PC-3 (cell line): ENCODE measurements around the gene MRRF. TPM values are rescaled to one million over a fixed set of nuclear protein-coding genes. Genes with fewer than 3 reads are reported as not detected.

Experiments used
- ATAC-seq: fragments of 200-7000 bp; cut with Tn5 transposase; 2 replicates; pipeline ENCODE4 v1.9.1; 2020; ENCODE audit warnings: mild to moderate bottlenecking, moderate library complexity
- BruUV-seq: library from RNA; stranded (reverse); fragments of 400-500 nt; replicated peaks from 2 replicates; lab custom pipeline; 2021; lab: Mats Ljungman, UMichigan
- CTCF ChIA-PET: fragments of 300-600 bp; sonication (Branson Sonifier 250); formaldehyde crosslinking; loops from one replicate; lab custom pipeline; 2022; ENCODE audit warnings: antibody characterized with exemption; lab: Charles Lee
- POLR2A ChIA-PET: fragments of 300-600 bp; sonication (Branson Sonifier 250); formaldehyde crosslinking; loops from one replicate; lab custom pipeline; 2022; ENCODE audit warnings: antibody characterized with exemption; ENCODE audit not compliant: unreplicated experiment; lab: Charles Lee
- DNase-seq: peaks from one replicate; pipeline ENCODE4 v3.0.0-alpha.2; 2015
- H2AFZ ChIP-seq: fragments of 300-600 bp; sonication (generic); 2 replicates; pipeline ENCODE4 v1.6.0; 2016; ENCODE audit warnings: antibody characterized with exemption, low read length
- H3F3A ChIP-seq: fragments of 300-600 bp; sonication (generic); one replicate; pipeline ENCODE4 v1.6.0; 2017; ENCODE audit warnings: antibody characterized with exemption, low read length, control low read depth, mild to moderate bottlenecking; ENCODE audit not compliant: unreplicated experiment
- H3K27ac ChIP-seq: fragments of 300-600 bp; sonication (generic); 2 replicates; pipeline ENCODE4 v1.5.1; 2016; ENCODE audit warnings: mild to moderate bottlenecking, low read length
- H3K27me3 ChIP-seq: fragments of 300-600 bp; sonication (generic); 2 replicates; pipeline ENCODE4 v1.6.1; 2016; ENCODE audit warnings: low read length, mixed read lengths
- H3K36me3 ChIP-seq: fragments of 300-600 bp; sonication (generic); 2 replicates; pipeline ENCODE4 v1.6.1; 2016; ENCODE audit warnings: low read depth, mixed run types, low read length, mixed read lengths
- H3K4me1 ChIP-seq: fragments of 300-600 bp; sonication (generic); 2 replicates; pipeline ENCODE4 v1.5.1; 2016; ENCODE audit warnings: low read length; ENCODE audit not compliant: insufficient read depth
- H3K4me2 ChIP-seq: fragments of 300-600 bp; sonication (generic); 2 replicates; pipeline ENCODE4 v1.6.0; 2016; ENCODE audit warnings: low read length
- H3K4me3 ChIP-seq: fragments of 300-600 bp; sonication (generic); 2 replicates; pipeline ENCODE4 v1.5.1; 2016; ENCODE audit warnings: mild to moderate bottlenecking, low read length, mixed read lengths
- H3K79me2 ChIP-seq: fragments of 300-600 bp; sonication (generic); 2 replicates; pipeline ENCODE4 v1.6.1; 2017; ENCODE audit warnings: low read length, mixed read lengths
- H3K9ac ChIP-seq: fragments of 300-600 bp; sonication (generic); 2 replicates; pipeline ENCODE4 v1.6.0; 2016; ENCODE audit warnings: mild to moderate bottlenecking, low read length
- H3K9me2 ChIP-seq: fragments of 300-600 bp; sonication (generic); replicated peaks from 2 replicates; pipeline ENCODE4 v1.6.1; 2016; ENCODE audit warnings: mixed run types, low read length, mixed read lengths
- H3K9me3 ChIP-seq: fragments of 300-600 bp; sonication (generic); 2 replicates; pipeline ENCODE4 v1.6.1; 2016; ENCODE audit warnings: low read length, mixed read lengths
- H4K20me1 ChIP-seq: fragments of 300-600 bp; sonication (generic); 2 replicates; pipeline ENCODE4 v1.6.1; 2016; ENCODE audit warnings: low read length, mixed read lengths
- CTCF ChIP-seq: fragments of 300-600 bp; sonication (generic); conservative IDR thresholded peaks from 2 replicates; pipeline ENCODE4 v1.5.1; 2017; ENCODE audit warnings: antibody characterized with exemption, low read depth, mild to moderate bottlenecking, low read length
- EZH2 ChIP-seq: fragments of 300-600 bp; sonication (generic); IDR thresholded peaks from one replicate; pipeline ENCODE4 v1.6.1; 2017; ENCODE audit warnings: antibody characterized with exemption, mild to moderate bottlenecking, low read length; ENCODE audit not compliant: unreplicated experiment
- EZH2phosphoT487 ChIP-seq: fragments of 300-600 bp; sonication (generic); IDR thresholded peaks from 2 replicates; pipeline ENCODE4 v1.6.1; 2018; ENCODE audit warnings: mild to moderate bottlenecking, antibody characterized with exemption, low read length, borderline replicate concordance
- intact Hi-C: fragments of 100-400 bp; cut with micrococcal nuclease; formaldehyde crosslinking; loops from 2 replicates; pipeline ENCODE4 v1.9.0; 2023
- total RNA-seq: library from RNA; depleted of rRNA; stranded (reverse); fragments of >200 nt; gene quantifications from 2 replicates; pipeline ENCODE4 v1.2.3, GENCODE V29; 2014

Gene MRRF
- total RNA-seq, 1 experiment from 2014 or later = 30.2 TPM

GRCh38 chr9:122291458-122291857, 26.8 kb downstream of the MRRF start:
- Histone ChIP-seq H3K27me3 (no peaks in the 10 kb centered on the region), H3K4me1 (no peaks in the 10 kb centered on the region), H3F3A (no peaks in the 10 kb centered on the region), H3K9me2 (no peaks in the 10 kb centered on the region), H3K4me3 (no peak overlapping the region), H2AFZ (no peak overlapping the region), H3K79me2 (no peaks in the 10 kb centered on the region), H4K20me1 (no peaks in the 10 kb centered on the region), H3K36me3 (peaks cover 16% of the 10 kb centered on the region), H3K4me2 (no peak overlapping the region), H3K9ac (no peak overlapping the region), H3K9me3 (no peaks in the 10 kb centered on the region), H3K27ac (no peak overlapping the region)
- DNase-seq = no peak
- CTCF ChIA-PET = no interaction called here
- ATAC-seq = no peak
- intact Hi-C loops = no loop called here
- BruUV-seq = no TSS peak
- POLR2A ChIA-PET = interaction anchor here (0.6 kb wide), 1 partner anchor 37 kb away, joined by 12 read pairs; no protein-coding TSS in a partner anchor
- TF ChIP-seq EZH2 = no peak
- TF ChIP-seq CTCF = no peak
- TF ChIP-seq EZH2phosphoT487 = no peak

GRCh38 chr9:122294531-122294930, 29.8 kb downstream of the MRRF start:
- ChIA-PET POLR2A (no interaction called here), CTCF (no interaction called here)
- Histone ChIP-seq H3K27me3 (no peaks in the 10 kb centered on the region), H3K79me2 (no peaks in the 10 kb centered on the region), H3K27ac (no peak overlapping the region), H3K4me1 (no peaks in the 10 kb centered on the region), H3K9ac (no peak overlapping the region), H3K9me3 (no peaks in the 10 kb centered on the region), H3F3A (no peaks in the 10 kb centered on the region), H3K4me3 (no peak overlapping the region), H4K20me1 (no peaks in the 10 kb centered on the region), H2AFZ (no peak overlapping the region), H3K36me3 (peaks cover 11% of the 10 kb centered on the region; the same call in 1 of the 2 replicates), H3K4me2 (no peak overlapping the region), H3K9me2 (no peaks in the 10 kb centered on the region)
- TF ChIP-seq CTCF (no peak), EZH2phosphoT487 (no peak), EZH2 (no peak)
- ATAC-seq (no peak), DNase-seq (no peak)
- intact Hi-C loops = no loop called here
- BruUV-seq = no TSS peak

- H3K4me1 ChIP-seq = no peaks in the 10 kb centered on the region
- no peaks in the 10 kb centered on the region for H3K27me3 ChIP-seq
- no peaks in the 10 kb centered on the region for H3K79me2 ChIP-seq
- peaks cover 6% of the 10 kb centered on the region; the same call in 1 of the 2 replicates for H3K36me3 ChIP-seq
- H3K9ac ChIP-seq = no peak overlapping the region
- intact Hi-C loops = no loop called here
- DNase-seq (no peak), ATAC-seq (no peak)
- POLR2A ChIA-PET = no interaction called here
- H3K4me3 ChIP-seq = no peak overlapping the region
- H3K4me2 ChIP-seq = no peak overlapping the region
- H3F3A ChIP-seq = no peaks in the 10 kb centered on the region
- H3K27ac ChIP-seq = no peak overlapping the region
- H2AFZ ChIP-seq = no peak overlapping the region
- TF ChIP-seq CTCF = no peak
- no peak for TF ChIP-seq EZH2
- no peak for TF ChIP-seq EZH2phosphoT487
- BruUV-seq = no TSS peak
- CTCF ChIA-PET = no interaction called here
- H3K9me2 ChIP-seq = no peaks in the 10 kb centered on the region
- no peaks in the 10 kb centered on the region for H3K9me3 ChIP-seq
- H4K20me1 ChIP-seq = no peaks in the 10 kb centered on the region
Measured at GRCh38 chr9:122297512-122297911, 32.8 kb downstream of the MRRF start.
